ENCODE data around the gene FIZ1.

FIZ1 gene

GRCh38 chr19:55567708-55568328 lies 31.5 kb downstream of the FIZ1 start:
- DNase-seq, result no peak

DNA sequence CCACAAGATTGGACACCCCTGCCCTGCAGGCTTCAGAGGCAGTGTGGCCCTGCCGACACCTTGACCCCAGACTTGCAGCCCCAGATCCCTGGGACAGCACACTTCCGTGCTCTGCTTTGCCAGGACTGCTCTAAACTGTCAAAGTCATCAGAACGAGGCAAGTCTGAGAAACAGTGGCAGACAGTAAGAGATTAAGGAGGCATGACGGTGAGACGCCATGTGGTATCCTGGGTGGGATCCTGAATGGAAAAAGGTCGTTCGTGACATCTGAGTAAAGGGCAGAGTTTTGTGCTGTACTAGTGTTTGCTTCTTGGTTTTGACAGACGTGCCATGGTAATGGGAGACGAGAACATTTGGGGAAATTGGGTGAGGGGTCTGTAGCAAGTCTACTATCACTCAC lies 32.5 kb downstream of the FIZ1 start:
- DNase-seq, result no peak

- no peak for DNase-seq
Measured at GRCh38 chr19:55563261-55563690, 36.0 kb downstream of the FIZ1 start.

- no peak for DNase-seq
Measured at GRCh38 chr19:55559684-55560083, 39.6 kb downstream of the FIZ1 start.

DNA sequence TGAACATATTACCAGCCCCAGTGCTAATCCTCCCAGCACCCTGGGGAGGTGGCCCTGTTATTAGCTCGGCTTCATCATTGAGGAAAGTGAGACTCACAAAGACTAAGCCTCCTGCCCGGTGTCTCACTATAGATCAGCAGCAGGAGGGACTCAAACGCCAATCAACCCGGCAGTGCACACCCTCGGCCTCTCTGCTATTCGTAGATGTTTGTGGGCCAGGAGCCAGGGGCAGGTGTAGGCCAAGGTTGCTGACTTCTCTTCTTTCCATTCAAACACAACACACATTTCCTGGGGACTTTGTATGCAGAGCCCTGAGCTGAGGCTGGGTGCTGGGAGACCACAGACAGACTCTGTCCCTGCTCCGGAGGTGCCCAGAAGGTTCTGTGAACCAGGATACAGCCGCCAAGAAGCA lies 44.6 kb downstream of the FIZ1 start:
- no peak for DNase-seq

- no peak for DNase-seq
Measured at GRCh38 chr19:55554302-55554701, 45.0 kb downstream of the FIZ1 start.

GRCh38 chr19:55553217-55554182 lies 45.8 kb downstream of the FIZ1 start:
- DNase-seq, result no peak

DNA sequence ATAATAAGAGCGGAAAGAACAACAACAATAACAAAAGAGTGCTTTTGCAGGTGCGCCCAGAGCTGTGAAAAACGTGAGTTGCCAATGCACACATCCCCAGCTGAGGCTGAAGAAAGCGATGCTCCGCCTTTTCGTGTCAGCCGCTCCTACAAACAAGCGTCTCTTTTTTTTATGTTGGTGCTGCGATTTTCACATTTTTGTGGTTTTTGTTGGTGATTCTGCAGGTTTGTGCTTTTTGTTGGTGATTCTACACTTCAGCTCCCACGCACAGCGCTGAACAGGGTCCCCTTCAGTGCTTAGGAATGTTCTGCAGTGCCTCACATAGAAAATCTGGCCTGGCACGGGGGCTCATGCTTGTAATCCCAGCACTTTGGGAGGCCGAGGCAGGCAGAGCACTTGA lies 46.7 kb downstream of the FIZ1 start:
- no peak for DNase-seq

GRCh38 chr19:55552206-55552605 lies 47.1 kb downstream of the FIZ1 start:
- DNase-seq, result no peak

DNA sequence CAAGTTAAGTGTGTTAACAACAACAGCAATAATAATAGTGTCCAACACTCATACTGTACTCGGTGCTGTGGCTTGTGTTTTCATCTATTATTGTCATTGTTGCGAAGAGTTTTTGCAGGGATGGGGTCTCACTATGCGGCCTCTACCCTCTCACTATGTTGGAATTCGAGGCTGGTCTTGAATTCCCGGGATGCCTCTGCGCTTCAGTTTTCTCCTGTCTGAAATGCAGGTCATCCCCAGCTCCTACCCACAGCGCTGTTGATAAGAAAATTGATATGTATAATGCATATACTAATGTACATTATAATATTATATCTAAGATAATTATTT lies 49.0 kb downstream of the FIZ1 start:
- no peak for DNase-seq

GRCh38 chr19:55549500-55550320 lies 49.6 kb downstream of the FIZ1 start:
- no peak for DNase-seq

DNA sequence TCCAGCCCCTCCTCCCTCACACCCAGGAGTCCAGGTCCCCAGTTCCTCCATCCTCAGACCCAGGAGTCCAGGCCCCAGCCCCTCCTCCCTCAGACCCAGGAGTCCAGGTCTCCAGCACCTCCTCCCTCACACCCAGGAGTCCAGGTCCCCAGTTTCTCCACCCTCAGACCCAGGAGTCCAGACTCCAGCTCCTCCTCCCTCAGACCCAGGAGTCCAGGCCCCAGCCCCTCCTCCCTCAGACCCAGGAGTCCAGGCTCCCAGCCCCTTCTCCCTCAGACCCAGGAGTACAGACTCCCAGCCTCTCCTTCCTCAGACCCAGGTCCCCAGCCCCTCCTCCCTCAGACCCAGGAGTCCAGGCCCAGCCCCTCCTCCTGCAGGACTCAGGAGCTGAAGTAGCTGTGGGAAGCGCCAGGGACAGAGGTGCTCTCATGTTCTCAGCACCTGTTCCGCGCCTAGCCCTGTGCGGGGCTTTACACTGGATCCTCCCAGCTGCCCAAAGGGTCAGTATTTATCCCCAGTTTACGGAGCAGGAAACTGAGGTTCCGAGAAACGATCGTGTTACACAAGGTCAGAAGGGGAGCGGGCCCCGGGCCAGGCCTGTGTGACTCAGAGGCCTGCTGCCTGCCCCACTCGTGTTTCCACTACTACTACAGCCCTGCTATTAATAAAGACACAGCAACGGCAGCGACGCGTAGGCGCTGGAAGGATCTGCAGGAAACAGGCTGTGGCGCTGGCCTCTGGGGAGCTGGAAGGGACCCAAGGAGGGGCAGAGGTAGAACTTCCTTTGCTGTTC lies 52.3 kb downstream of the FIZ1 start:
- no peak for DNase-seq

DNA sequence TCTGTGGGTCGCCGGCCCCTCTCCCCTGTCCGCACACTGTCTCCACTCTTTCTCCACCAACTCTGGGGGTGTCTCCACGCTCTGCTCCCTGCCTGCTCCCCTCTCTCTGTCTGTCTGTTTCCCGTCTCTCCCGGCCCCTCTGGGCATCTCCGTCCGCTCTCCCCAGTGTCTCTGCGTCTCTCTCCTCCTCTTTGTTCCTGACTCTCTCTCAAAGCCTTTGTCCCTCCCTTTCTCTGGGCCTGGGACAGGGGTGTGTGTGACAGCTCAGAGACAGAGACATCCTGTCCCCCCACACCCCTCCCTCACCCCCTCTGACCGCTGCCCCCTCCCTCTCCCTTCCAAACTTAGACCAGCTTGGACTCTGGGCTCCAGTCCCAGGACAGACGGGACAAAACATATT lies 53.3 kb downstream of the FIZ1 start:
- no peak for DNase-seq

DNA sequence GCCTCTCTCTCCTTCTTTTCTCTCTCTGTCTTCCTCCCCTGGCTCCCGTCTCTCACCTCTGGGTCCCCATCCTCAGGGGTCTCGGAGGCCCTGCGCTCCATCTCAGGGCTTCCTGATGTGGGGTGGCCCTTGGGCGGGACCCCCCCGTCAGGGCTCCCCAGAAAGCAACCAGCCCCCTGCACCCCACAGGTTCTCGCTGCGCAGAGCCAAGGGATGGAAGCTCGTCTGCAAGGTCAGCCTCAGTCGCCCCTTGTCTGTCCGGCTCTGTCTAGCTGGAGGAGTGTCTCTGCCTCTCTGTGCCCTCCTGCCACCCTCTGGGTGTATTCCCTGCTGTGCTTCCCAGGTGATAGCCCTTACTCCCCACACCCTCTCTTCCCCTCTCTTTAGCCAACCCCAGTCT lies 53.9 kb downstream of the FIZ1 start, which contains the start of gene SBK3:
Gene SBK3 (minus strand): TSS at position 101 of the 400 bp plus-strand sequence. CDS start 0 bp downstream, at position 101.
- no peak for DNase-seq

DNA sequence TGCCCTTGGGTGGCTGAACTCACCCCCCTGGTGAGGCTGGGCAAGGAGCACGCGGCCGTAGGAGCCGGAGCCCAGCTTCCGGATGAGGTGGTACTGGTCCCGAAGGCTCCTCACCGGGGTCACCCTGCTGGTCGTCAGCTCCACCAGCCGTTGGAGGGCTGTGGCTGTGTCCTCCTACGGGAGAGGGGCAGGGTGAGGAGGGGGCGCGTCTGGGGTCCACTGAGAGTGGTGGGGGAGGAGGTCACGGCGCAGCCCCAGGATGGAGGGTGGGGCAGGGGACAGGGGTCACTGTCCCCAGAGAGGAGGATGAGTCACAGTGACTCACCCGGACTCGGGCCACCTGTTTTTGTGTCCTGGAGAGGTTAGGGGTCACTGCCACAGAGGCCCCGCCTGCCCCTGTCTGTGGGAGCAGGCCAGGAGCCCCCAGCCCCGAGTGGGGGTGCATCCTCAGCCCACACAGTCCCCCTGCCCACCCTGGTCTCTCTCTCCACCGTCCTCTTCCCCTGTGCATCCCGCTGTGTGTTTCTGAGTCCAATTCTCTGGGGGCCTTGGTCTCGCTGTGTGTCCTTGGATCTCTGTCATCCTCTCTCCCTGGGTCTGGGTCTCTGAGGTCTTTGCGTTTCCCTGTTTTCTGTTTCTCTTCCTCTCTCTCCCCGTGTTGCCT lies 54.4 kb downstream of the FIZ1 start:
- no peak for DNase-seq

DNA sequence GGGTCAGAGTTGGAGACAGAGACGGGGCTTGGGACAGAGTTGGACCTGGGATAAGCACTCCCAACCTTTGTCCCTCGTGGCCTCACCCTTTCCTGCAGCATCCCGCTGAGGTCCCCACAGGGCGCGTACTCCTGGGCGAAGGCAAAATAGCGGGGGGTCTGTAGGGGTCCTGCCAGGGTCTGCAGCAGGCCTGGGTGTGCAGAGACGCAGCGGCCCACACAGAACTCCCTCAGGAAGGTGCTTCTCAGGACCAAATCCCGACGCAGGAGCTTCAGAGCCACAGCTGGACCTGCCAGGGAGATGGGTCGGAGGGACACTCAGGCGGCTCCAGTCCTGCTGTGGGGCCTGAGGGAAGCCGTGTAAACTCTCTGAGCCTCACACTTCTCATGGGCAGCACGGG lies 55.3 kb downstream of the FIZ1 start:
- DNase-seq, result no peak

- no peak for DNase-seq
Measured at GRCh38 chr19:55543567-55543966, 55.8 kb downstream of the FIZ1 start.

- DNase-seq, result no peak
Measured at GRCh38 chr19:55542292-55542855, 56.9 kb downstream of the FIZ1 start.

Data from midbrain (tissue), 1 donor.